Neural cell (in vitro differentiated cells): ENCODE results near the gene ICA1L. TPM values are rescaled to one million over a fixed set of nuclear protein-coding genes. Genes with fewer than 3 reads are reported as not detected.

ENCODE experiments used
- H2AFZ ChIP-seq: fragments of 200-600, 300-800 bp; sonication (generic), shearing (Covaris generic); 2 replicates; pipeline ENCODE4 v1.6.0; 2014; ENCODE audit warnings: low read depth, mild to moderate bottlenecking, antibody characterized with exemption, low read length, moderate library complexity
- H3F3A ChIP-seq: fragments of 200-600 bp; shearing (Covaris generic); 2 replicates; pipeline ENCODE4 v1.6.1; 2016; ENCODE audit warnings: mild to moderate bottlenecking, moderate library complexity, mixed read lengths, antibody characterized with exemption, low read length; ENCODE audit not compliant: insufficient read depth, poor library complexity, severe bottlenecking
- H3K27ac ChIP-seq: fragments of 200-600, 300-800 bp; sonication (generic), shearing (Covaris generic); 2 replicates; pipeline ENCODE4 v1.5.1; 2014; ENCODE audit warnings: mild to moderate bottlenecking, low read length, moderate library complexity
- H3K27me3 ChIP-seq: fragments of 300-800, 200-600 bp; sonication (generic), shearing (Covaris generic); 2 replicates; pipeline ENCODE4 v1.6.0; 2014; ENCODE audit warnings: mild to moderate bottlenecking, low read depth, low read length, moderate library complexity; ENCODE audit not compliant: insufficient read depth
- H3K36me3 ChIP-seq: fragments of 300-800, 200-600 bp; sonication (generic), shearing (Covaris generic); 2 replicates; pipeline ENCODE4 v1.5.1; 2014; ENCODE audit warnings: mild to moderate bottlenecking, antibody characterized with exemption, low read length, moderate library complexity; ENCODE audit not compliant: insufficient read depth
- H3K4me2 ChIP-seq: fragments of 300-800, 200-600 bp; sonication (generic), shearing (Covaris generic); 2 replicates; pipeline ENCODE4 v1.6.0; 2014; ENCODE audit warnings: mild to moderate bottlenecking, low read length
- H3K4me3 ChIP-seq: fragments of 300-800, 200-600 bp; sonication (generic), shearing (Covaris generic); 2 replicates; pipeline ENCODE4 v1.5.1; 2014; ENCODE audit warnings: mild to moderate bottlenecking, low read length, moderate library complexity
- H3K79me2 ChIP-seq: fragments of 200-600 bp; shearing (Covaris generic); replicated peaks from 2 replicates; pipeline ENCODE4 v1.6.0; 2014; ENCODE audit warnings: mild to moderate bottlenecking, low read length, moderate library complexity; ENCODE audit not compliant: insufficient read depth
- H3K9ac ChIP-seq: fragments of 300-800, 200-600 bp; sonication (generic), shearing (Covaris generic); 2 replicates; pipeline ENCODE4 v1.6.1; 2016; ENCODE audit warnings: mild to moderate bottlenecking, low read length, mixed read lengths
- H3K9me2 ChIP-seq: fragments of 200-600 bp; shearing (Covaris generic); 2 replicates; pipeline ENCODE4 v1.6.1; 2016; ENCODE audit warnings: mild to moderate bottlenecking, low read length, mixed read lengths; ENCODE audit not compliant: insufficient read depth
- H3K9me3 ChIP-seq: fragments of 200-600, 300-800 bp; sonication (generic), shearing (Covaris generic); 2 replicates; pipeline ENCODE4 v1.6.1; 2016; ENCODE audit warnings: mild to moderate bottlenecking, mixed run types, low read length, moderate library complexity, mixed read lengths
- H4K20me1 ChIP-seq: fragments of 200-600 bp; shearing (Covaris generic); 2 replicates; pipeline ENCODE4 v1.6.1; 2016; ENCODE audit warnings: mild to moderate bottlenecking, mixed run types; ENCODE audit not compliant: insufficient read depth
- EP300 ChIP-seq: fragments of 450-650 bp; conservative IDR thresholded peaks from 2 replicates; pipeline ENCODE4 v1.6.1; 2014; ENCODE audit warnings: antibody characterized with exemption, mild to moderate bottlenecking, moderate library complexity; ENCODE audit not compliant: poor library complexity, severe bottlenecking
- EZH2 ChIP-seq: fragments of 200-600, 300-800 bp; shearing (Covaris generic), sonication (generic); IDR thresholded peaks from 2 replicates; pipeline ENCODE4 v1.6.1; 2014; ENCODE audit warnings: antibody characterized with exemption, low read length, borderline replicate concordance, mild to moderate bottlenecking; ENCODE audit not compliant: insufficient read depth, poor library complexity, severe bottlenecking
- MXI1 ChIP-seq: fragments of 450-650 bp; conservative IDR thresholded peaks from 2 replicates; pipeline ENCODE4 v1.6.1; 2014; ENCODE audit warnings: antibody characterized with exemption, mild to moderate bottlenecking; ENCODE audit not compliant: poor library complexity, severe bottlenecking
- POLR2AphosphoS5 ChIP-seq: IDR thresholded peaks from 2 replicates; pipeline ENCODE4 v1.6.1; 2012
- RAD21 ChIP-seq: fragments of 450-650 bp; conservative IDR thresholded peaks from 2 replicates; pipeline ENCODE4 v1.6.1; 2014; ENCODE audit warnings: antibody characterized with exemption, mild to moderate bottlenecking, moderate library complexity
- SMC3 ChIP-seq: fragments of 450-650 bp; conservative IDR thresholded peaks from 2 replicates; pipeline ENCODE4 v1.6.1; 2014; ENCODE audit warnings: antibody characterized with exemption, mild to moderate bottlenecking, moderate library complexity; ENCODE audit not compliant: poor library complexity
- TAF1 ChIP-seq: IDR thresholded peaks from 2 replicates; pipeline ENCODE4 v1.6.1; 2012; ENCODE audit warnings: low read depth
- polyA plus RNA-seq: library from polyadenylated mRNA; depleted of rRNA; stranded (reverse); fragments of >200 nt; gene quantifications from 2 replicates; pipeline ENCODE4 v1.2.3, GENCODE V29; 2014
- TF ChIP-seq, protein P1 (sequence below): IDR thresholded peaks from 2 replicates; pipeline ENCODE4 v1.6.1; 2012; ENCODE audit warnings: borderline replicate concordance
- TF ChIP-seq, protein P2 (sequence below): fragments of 450-650 bp; IDR thresholded peaks from 2 replicates; pipeline ENCODE4 v1.5.1; 2014; ENCODE audit warnings: antibody characterized with exemption, mild to moderate bottlenecking, moderate library complexity; ENCODE audit not compliant: poor library complexity, severe bottlenecking

The ICA1L gene
- polyA plus RNA-seq, 1 donor from 2014 or later: 61.4 TPM

DNA sequence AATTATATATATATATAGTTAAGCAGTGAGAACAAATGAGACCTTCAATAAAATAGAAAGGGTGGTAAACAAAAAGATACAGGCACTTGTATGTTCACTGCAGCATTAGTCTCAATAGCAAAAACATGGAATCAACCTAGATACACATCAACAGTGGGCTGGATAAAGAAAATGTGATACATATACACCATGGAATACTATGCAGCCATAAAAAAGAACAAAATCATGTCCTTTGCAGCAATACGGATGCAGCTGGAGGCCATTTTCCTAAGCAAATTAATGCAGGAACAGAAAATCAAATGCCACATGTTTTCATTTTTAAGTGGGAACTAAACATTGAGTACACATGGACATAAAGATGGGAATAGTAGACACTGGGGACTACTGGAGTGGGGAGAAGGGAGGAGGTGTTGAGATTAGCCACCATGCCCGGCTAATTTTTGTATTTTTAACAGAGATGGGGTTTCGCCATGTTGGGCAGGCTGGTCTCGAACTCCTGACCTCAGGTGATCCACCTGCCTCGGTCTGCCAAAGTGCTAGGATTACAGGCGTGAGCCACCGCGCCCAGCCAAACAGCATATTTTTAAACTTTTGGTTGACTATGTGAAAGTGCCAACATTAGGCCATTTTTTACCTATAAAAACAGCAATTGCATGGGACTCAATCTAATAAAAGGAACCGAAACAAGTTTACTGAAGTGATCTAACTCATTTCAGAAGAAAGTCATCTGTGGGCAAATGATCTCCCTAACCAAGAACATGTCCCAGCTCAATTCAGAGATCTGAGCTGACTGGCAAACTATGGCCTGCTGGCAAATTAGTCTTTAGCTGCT is 23.7 kb downstream of the ICA1L start:
- no peaks in the 10 kb centered on the region for H4K20me1 ChIP-seq

DNA sequence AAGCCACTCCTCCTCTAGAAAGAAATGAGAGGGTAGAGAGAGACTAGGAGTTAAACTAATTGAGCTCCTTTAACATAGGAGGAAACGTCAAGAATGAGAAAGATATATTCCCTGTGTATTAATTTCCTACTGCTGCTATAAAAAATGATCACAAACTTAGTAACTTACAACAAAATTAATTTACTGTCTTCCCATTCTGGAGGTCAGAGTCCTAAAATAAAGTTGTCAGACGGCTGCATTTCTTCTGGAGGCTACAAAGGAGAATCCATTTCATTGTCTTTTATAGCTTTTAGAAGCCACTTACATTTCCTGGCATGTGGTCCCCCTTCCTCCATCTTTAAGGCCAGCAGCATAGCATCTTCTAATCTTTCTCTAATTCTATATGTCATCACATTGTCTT is 26.9 kb downstream of the ICA1L start:
- Histone ChIP-seq H3K27me3 (no peaks in the 10 kb centered on the region), H3K36me3 (no peaks in the 10 kb centered on the region), H2AFZ (no peak overlapping the region), H3K4me2 (no peak overlapping the region), H3K4me3 (no peak overlapping the region), H3K9ac (no peak overlapping the region), H3K9me2 (no peaks in the 10 kb centered on the region), H4K20me1 (no peaks in the 10 kb centered on the region), H3K9me3 (peaks cover 7% of the 10 kb centered on the region), H3K79me2 (no peaks in the 10 kb centered on the region), H3F3A (no peaks in the 10 kb centered on the region), H3K27ac (no peak overlapping the region)
- TF ChIP-seq MXI1: no peak
- no peak for TF ChIP-seq POLR2AphosphoS5
- no peak for TF ChIP-seq EP300
- TF ChIP-seq, protein P1, sequence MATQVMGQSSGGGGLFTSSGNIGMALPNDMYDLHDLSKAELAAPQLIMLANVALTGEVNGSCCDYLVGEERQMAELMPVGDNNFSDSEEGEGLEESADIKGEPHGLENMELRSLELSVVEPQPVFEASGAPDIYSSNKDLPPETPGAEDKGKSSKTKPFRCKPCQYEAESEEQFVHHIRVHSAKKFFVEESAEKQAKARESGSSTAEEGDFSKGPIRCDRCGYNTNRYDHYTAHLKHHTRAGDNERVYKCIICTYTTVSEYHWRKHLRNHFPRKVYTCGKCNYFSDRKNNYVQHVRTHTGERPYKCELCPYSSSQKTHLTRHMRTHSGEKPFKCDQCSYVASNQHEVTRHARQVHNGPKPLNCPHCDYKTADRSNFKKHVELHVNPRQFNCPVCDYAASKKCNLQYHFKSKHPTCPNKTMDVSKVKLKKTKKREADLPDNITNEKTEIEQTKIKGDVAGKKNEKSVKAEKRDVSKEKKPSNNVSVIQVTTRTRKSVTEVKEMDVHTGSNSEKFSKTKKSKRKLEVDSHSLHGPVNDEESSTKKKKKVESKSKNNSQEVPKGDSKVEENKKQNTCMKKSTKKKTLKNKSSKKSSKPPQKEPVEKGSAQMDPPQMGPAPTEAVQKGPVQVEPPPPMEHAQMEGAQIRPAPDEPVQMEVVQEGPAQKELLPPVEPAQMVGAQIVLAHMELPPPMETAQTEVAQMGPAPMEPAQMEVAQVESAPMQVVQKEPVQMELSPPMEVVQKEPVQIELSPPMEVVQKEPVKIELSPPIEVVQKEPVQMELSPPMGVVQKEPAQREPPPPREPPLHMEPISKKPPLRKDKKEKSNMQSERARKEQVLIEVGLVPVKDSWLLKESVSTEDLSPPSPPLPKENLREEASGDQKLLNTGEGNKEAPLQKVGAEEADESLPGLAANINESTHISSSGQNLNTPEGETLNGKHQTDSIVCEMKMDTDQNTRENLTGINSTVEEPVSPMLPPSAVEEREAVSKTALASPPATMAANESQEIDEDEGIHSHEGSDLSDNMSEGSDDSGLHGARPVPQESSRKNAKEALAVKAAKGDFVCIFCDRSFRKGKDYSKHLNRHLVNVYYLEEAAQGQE: no peak
- TF ChIP-seq RAD21: no peak
- TF ChIP-seq, protein P2, sequence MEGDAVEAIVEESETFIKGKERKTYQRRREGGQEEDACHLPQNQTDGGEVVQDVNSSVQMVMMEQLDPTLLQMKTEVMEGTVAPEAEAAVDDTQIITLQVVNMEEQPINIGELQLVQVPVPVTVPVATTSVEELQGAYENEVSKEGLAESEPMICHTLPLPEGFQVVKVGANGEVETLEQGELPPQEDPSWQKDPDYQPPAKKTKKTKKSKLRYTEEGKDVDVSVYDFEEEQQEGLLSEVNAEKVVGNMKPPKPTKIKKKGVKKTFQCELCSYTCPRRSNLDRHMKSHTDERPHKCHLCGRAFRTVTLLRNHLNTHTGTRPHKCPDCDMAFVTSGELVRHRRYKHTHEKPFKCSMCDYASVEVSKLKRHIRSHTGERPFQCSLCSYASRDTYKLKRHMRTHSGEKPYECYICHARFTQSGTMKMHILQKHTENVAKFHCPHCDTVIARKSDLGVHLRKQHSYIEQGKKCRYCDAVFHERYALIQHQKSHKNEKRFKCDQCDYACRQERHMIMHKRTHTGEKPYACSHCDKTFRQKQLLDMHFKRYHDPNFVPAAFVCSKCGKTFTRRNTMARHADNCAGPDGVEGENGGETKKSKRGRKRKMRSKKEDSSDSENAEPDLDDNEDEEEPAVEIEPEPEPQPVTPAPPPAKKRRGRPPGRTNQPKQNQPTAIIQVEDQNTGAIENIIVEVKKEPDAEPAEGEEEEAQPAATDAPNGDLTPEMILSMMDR: no peak
- TF ChIP-seq TAF1: no peak
- TF ChIP-seq EZH2: no peak
- TF ChIP-seq SMC3: no peak

More for the DNA sequence above, 23.7 kb downstream of the ICA1L start:
- TF ChIP-seq SMC3 (no peak), POLR2AphosphoS5 (no peak), TAF1 (no peak), MXI1 (no peak), RAD21 (no peak), EZH2 (no peak), EP300 (no peak)
- TF ChIP-seq, protein P2: no peak
- TF ChIP-seq, protein P1: no peak
- Histone ChIP-seq H3K27ac (no peak overlapping the region), H2AFZ (no peak overlapping the region), H3K4me3 (no peak overlapping the region), H3K79me2 (no peaks in the 10 kb centered on the region), H3K27me3 (no peaks in the 10 kb centered on the region), H3K4me2 (no peak overlapping the region), H3K9me3 (no peaks in the 10 kb centered on the region), H3K9me2 (no peaks in the 10 kb centered on the region), H3K36me3 (no peaks in the 10 kb centered on the region), H3F3A (no peaks in the 10 kb centered on the region), H3K9ac (no peak overlapping the region)
